Astrocyte (in vitro differentiated cells and primary cell): Measurements from ENCODE around the gene VSNL1. TPM values are rescaled to one million over a fixed set of nuclear protein-coding genes. Genes with fewer than 3 reads are reported as not detected.

Source experiments
- DNase-seq: peaks from one replicate; pipeline ENCODE4 v3.0.0-alpha.2; 2010; ENCODE audit warnings: low read depth
- FAIRE-seq: peaks from 2 replicates; lab custom pipeline; 2011; peaks lifted over from hg19 to GRCh38; lab: Jason Lieb, UNC
- H2AFZ ChIP-seq: 2 replicates; pipeline ENCODE4 v1.6.0; 2012; ENCODE audit warnings: low read depth, low read length, inconsistent platforms
- H3K27ac ChIP-seq: 2 replicates; pipeline ENCODE4 v1.5.1; 2011; ENCODE audit warnings: low read depth, low read length, inconsistent platforms
- H3K27me3 ChIP-seq: 2 replicates; pipeline ENCODE4 v1.6.0; 2011; ENCODE audit warnings: low read length, inconsistent platforms; ENCODE audit not compliant: insufficient read depth
- H3K36me3 ChIP-seq: 2 replicates; pipeline ENCODE4 v1.5.1; 2011; ENCODE audit warnings: low read length, inconsistent platforms; ENCODE audit not compliant: insufficient read depth
- H3K4me1 ChIP-seq: 2 replicates; pipeline ENCODE4 v1.5.1; 2011; ENCODE audit warnings: low read length, inconsistent platforms; ENCODE audit not compliant: insufficient read depth
- H3K4me2 ChIP-seq: 2 replicates; pipeline ENCODE4 v1.6.0; 2012; ENCODE audit warnings: low read length, inconsistent platforms
- H3K4me3 ChIP-seq: 2 replicates; pipeline ENCODE4 v1.5.1; 2011; ENCODE audit warnings: low read depth, mild to moderate bottlenecking, low read length, inconsistent platforms; ENCODE audit not compliant: insufficient read depth
- H3K79me2 ChIP-seq: 2 replicates; pipeline ENCODE4 v1.6.0; 2012; ENCODE audit warnings: mild to moderate bottlenecking, low read length, inconsistent platforms; ENCODE audit not compliant: insufficient read depth
- H3K9ac ChIP-seq: 2 replicates; pipeline ENCODE4 v1.6.0; 2012; ENCODE audit warnings: mild to moderate bottlenecking, low read length, inconsistent platforms
- H3K9me3 ChIP-seq: 2 replicates; pipeline ENCODE4 v1.5.1; 2012; ENCODE audit warnings: low read depth, mild to moderate bottlenecking, low read length, inconsistent platforms; ENCODE audit not compliant: insufficient read depth
- H4K20me1 ChIP-seq: 2 replicates; pipeline ENCODE4 v1.6.0; 2012; ENCODE audit warnings: low read length, inconsistent platforms; ENCODE audit not compliant: insufficient read depth
- H3K27ac Mint-ChIP-seq: one replicate; pipeline ENCODE4 v1.8.0; 2021; ENCODE audit warnings: mild to moderate bottlenecking, mixed read lengths; ENCODE audit not compliant: unreplicated experiment
- H3K27me3 Mint-ChIP-seq: one replicate; pipeline ENCODE4 v1.8.0; 2021; ENCODE audit warnings: low read depth, mixed read lengths; ENCODE audit not compliant: unreplicated experiment
- H3K36me3 Mint-ChIP-seq: one replicate; pipeline ENCODE4 v1.8.0; 2021; ENCODE audit warnings: low read depth, mixed read lengths; ENCODE audit not compliant: unreplicated experiment
- H3K4me1 Mint-ChIP-seq: one replicate; pipeline ENCODE4 v1.8.0; 2021; ENCODE audit warnings: low read depth, mixed read lengths; ENCODE audit not compliant: unreplicated experiment
- H3K4me3 Mint-ChIP-seq: one replicate; pipeline ENCODE4 v1.8.0; 2021; ENCODE audit warnings: mild to moderate bottlenecking, moderate library complexity, mixed read lengths; ENCODE audit not compliant: unreplicated experiment
- H3K9me3 Mint-ChIP-seq: one replicate; pipeline ENCODE4 v1.8.0; 2021; ENCODE audit warnings: mild to moderate bottlenecking, mixed read lengths; ENCODE audit not compliant: unreplicated experiment
- EZH2 ChIP-seq: IDR thresholded peaks from 2 replicates; pipeline ENCODE4 v1.6.1; 2012; ENCODE audit warnings: mild to moderate bottlenecking, low read length, inconsistent platforms; ENCODE audit not compliant: insufficient read depth
- total RNA-seq: library from RNA; stranded (reverse); gene quantifications from 2 replicates; pipeline ENCODE4 v1.2.1, GENCODE V29; 2021
- TF ChIP-seq, protein P1 (sequence below): IDR thresholded peaks from 2 replicates; pipeline ENCODE4 v1.5.1; 2011; ENCODE audit warnings: low read depth, mild to moderate bottlenecking, inconsistent platforms, low read length, moderate library complexity; ENCODE audit not compliant: insufficient read depth

VSNL1 gene
- total RNA-seq, 1 donor from 2014 or later = 0.61 TPM

DNA sequence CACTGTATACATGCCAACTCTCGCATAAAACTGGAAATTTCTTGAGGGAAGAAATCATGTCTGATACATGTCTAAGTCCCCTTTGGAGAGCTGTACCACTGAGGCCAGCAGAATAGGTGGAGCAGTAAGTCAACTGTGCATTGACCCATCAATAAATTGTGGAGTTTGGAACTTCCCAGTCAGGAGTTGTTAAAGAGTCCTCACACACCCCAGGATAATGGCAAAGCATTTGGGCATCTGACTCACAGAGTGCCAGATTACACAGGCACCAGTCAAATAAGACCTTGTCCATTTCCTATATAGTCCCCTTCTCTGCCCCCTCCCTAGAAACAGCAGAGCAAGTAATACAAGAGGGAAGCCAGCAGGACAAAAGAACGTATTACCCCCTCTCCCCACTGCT, 10.4 kb downstream of the VSNL1 start:
- no peaks in the 10 kb centered on the region for H3K9me3 ChIP-seq
- no peaks in the 10 kb centered on the region for H3K4me1 Mint-ChIP-seq
- no peak overlapping the region for H3K9ac ChIP-seq
- H3K27ac Mint-ChIP-seq = no peak overlapping the region
- H3K9me3 Mint-ChIP-seq = no peaks in the 10 kb centered on the region
- no peaks in the 10 kb centered on the region for H3K36me3 ChIP-seq
- no peak overlapping the region for H3K4me3 ChIP-seq
- no peak for TF ChIP-seq EZH2
- TF ChIP-seq, protein P1, sequence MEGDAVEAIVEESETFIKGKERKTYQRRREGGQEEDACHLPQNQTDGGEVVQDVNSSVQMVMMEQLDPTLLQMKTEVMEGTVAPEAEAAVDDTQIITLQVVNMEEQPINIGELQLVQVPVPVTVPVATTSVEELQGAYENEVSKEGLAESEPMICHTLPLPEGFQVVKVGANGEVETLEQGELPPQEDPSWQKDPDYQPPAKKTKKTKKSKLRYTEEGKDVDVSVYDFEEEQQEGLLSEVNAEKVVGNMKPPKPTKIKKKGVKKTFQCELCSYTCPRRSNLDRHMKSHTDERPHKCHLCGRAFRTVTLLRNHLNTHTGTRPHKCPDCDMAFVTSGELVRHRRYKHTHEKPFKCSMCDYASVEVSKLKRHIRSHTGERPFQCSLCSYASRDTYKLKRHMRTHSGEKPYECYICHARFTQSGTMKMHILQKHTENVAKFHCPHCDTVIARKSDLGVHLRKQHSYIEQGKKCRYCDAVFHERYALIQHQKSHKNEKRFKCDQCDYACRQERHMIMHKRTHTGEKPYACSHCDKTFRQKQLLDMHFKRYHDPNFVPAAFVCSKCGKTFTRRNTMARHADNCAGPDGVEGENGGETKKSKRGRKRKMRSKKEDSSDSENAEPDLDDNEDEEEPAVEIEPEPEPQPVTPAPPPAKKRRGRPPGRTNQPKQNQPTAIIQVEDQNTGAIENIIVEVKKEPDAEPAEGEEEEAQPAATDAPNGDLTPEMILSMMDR = no peak
- no peak overlapping the region for H3K27ac ChIP-seq
- H3K27me3 Mint-ChIP-seq = no peaks in the 10 kb centered on the region
- H3K4me3 Mint-ChIP-seq = no peak overlapping the region
- H3K27me3 ChIP-seq = no peaks in the 10 kb centered on the region
- H4K20me1 ChIP-seq = no peaks in the 10 kb centered on the region
- H3K36me3 Mint-ChIP-seq = no peaks in the 10 kb centered on the region
- H2AFZ ChIP-seq = no peak overlapping the region
- DNase-seq (no peak), FAIRE-seq (no peak)
- H3K4me1 ChIP-seq = no peaks in the 10 kb centered on the region
- H3K79me2 ChIP-seq = no peaks in the 10 kb centered on the region
- H3K4me2 ChIP-seq = no peak overlapping the region

DNA sequence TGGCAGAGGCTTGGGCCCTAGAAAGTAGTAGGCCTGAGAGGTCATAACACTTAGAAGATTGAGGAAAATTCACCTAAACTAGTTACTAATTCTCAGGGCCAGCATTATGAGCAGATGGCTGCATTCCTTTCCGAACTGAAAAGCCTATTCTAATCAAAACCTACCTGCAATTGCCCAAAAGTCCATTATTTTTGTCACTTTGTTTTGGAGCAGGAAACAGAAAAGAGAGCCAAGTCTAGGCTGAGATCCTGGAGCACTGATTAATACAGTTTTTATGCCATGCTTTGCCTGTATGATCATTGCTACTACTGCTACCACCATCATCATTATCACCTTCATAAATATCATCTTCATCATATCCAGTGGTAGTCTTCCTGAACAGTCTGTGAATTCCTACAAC, 14.7 kb downstream of the VSNL1 start:
- Histone ChIP-seq H4K20me1 (no peaks in the 10 kb centered on the region), H3K4me1 (peaks cover 3% of the 10 kb centered on the region), H2AFZ (no peak overlapping the region), H3K4me2 (no peak overlapping the region), H3K36me3 (no peaks in the 10 kb centered on the region), H3K27me3 (no peaks in the 10 kb centered on the region), H3K4me3 (no peak overlapping the region), H3K9me3 (no peaks in the 10 kb centered on the region), H3K79me2 (no peaks in the 10 kb centered on the region), H3K9ac (no peak overlapping the region), H3K27ac (no peak overlapping the region)
- no peaks in the 10 kb centered on the region for H3K9me3 Mint-ChIP-seq
- no peak overlapping the region for H3K27ac Mint-ChIP-seq
- no peak overlapping the region for H3K4me3 Mint-ChIP-seq
- H3K27me3 Mint-ChIP-seq = no peaks in the 10 kb centered on the region
- DNase-seq (no peak), FAIRE-seq (no peak)
- H3K4me1 Mint-ChIP-seq = no peaks in the 10 kb centered on the region
- H3K36me3 Mint-ChIP-seq = no peaks in the 10 kb centered on the region
- no peak for TF ChIP-seq EZH2
- TF ChIP-seq, protein P1 = no peak

DNA sequence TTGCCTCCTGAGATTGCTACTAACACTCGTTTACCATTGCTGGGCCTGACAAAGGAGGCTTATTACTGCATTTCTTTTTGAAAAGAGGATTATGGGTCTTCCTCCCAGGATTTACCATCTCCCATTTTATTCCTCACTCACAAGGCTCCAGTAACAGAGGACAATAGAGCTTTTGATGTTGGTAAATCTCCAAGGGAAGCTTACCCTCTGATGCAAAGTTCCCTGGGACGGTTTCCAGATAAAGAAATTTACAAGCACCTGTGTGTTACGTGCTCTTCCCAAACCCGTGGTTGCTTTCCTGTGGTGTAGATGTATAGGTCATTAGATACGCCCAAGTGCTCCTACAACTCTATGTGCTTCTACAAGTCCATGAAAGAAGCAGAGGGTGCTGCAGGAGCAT, 17.1 kb downstream of the VSNL1 start:
- DNase-seq (no peak), FAIRE-seq (no peak)
- Histone ChIP-seq H3K9ac (no peak overlapping the region), H4K20me1 (no peaks in the 10 kb centered on the region), H3K4me2 (no peak overlapping the region), H3K27ac (no peak overlapping the region), H3K79me2 (no peaks in the 10 kb centered on the region), H3K36me3 (no peaks in the 10 kb centered on the region), H3K27me3 (peaks cover 3% of the 10 kb centered on the region), H2AFZ (no peak overlapping the region), H3K9me3 (no peaks in the 10 kb centered on the region), H3K4me3 (no peak overlapping the region), H3K4me1 (peaks cover 3% of the 10 kb centered on the region)
- no peaks in the 10 kb centered on the region for H3K36me3 Mint-ChIP-seq
- H3K4me3 Mint-ChIP-seq = no peak overlapping the region
- H3K27me3 Mint-ChIP-seq = no peaks in the 10 kb centered on the region
- H3K27ac Mint-ChIP-seq = no peak overlapping the region
- no peaks in the 10 kb centered on the region for H3K4me1 Mint-ChIP-seq
- TF ChIP-seq EZH2 = no peak
- TF ChIP-seq, protein P1 = no peak
- no peaks in the 10 kb centered on the region for H3K9me3 Mint-ChIP-seq
